Measurements from ENCODE around the gene BAX.
A peak's percentile ranks its signal among the peaks of the same experiment; 100 is the strongest.

The BAX gene

DNA sequence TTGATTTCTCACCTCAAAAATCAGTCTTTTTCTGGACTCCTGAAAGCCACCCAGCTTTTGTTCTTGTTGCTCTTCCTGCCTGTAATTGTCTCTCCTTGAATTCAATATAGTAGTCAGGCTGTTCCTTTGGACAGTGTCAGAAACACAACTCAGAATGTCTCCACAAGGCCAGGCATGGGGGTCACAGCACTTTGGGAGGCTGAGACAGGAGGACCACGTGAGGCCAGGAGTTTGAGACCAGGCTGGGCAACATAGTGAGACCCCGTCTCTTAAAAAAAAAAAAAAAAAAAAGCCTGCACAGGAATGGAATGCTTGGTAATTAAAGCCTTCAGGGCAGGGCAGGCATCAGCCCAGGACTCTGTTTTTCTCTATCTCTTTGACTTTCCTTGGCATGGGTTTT, 8.9 kb upstream of the BAX start:
- peaks cover 16% of the 10 kb centered on the region for H3K9me3 Mint-ChIP-seq
- no peak for DNase-seq
- H3K27me3 Mint-ChIP-seq, result peaks cover 4% of the 10 kb centered on the region
- CTCF ChIA-PET, result no interaction called here
- H3K36me3 Mint-ChIP-seq, result peaks cover 10% of the 10 kb centered on the region
- no peak overlapping the region for H3K4me3 Mint-ChIP-seq
- no peaks in the 10 kb centered on the region for H3K4me1 Mint-ChIP-seq
- H3K27ac Mint-ChIP-seq, result no peak overlapping the region

DNA sequence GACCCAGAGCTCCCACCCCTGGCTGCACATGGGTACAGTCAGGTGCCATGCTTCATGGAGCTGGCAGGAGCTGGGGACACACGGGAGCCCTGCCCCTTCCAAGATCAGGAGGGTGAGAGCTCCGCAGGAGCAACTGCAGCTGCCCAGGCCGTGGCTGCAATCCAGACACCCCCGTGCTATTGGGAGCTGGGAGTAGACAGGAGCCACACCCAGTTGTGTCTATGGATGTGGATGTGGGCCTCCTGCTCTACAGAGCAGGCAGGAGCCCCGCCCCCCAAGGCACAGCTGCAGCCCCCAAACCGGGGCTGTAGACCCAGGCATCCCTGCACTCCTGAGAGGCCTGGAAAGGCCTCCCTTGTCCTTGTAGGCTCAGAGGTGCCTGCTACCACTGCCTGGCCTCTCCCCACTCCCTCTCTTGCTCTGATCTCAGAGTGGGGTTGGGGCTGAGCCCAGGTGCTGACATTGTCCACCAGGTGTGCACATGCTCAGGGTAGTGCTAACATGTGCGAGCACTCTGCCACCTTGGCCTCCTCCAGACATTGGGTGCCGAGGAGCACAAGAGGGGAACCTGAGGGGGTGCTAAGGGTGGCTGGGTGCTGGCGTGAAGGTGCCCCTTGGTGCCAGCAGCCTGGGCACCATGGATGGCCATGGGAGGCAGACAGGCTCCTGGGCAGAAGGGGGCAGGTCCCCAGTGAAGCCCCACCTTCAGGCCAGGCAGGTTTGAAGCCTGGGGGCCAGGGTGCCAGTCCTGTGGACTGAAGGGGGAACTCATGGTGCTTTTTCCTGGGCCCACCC, 8.0 kb upstream of the BAX start:
- Mint-ChIP-seq H3K27ac (no peak overlapping the region), H3K27me3 (peaks cover 4% of the 10 kb centered on the region), H3K36me3 (peaks cover 4% of the 10 kb centered on the region), H3K4me3 (no peak overlapping the region), H3K9me3 (peaks cover 11% of the 10 kb centered on the region), H3K4me1 (no peaks in the 10 kb centered on the region)
- no peak for DNase-seq
- CTCF ChIA-PET, result no interaction called here

DNA sequence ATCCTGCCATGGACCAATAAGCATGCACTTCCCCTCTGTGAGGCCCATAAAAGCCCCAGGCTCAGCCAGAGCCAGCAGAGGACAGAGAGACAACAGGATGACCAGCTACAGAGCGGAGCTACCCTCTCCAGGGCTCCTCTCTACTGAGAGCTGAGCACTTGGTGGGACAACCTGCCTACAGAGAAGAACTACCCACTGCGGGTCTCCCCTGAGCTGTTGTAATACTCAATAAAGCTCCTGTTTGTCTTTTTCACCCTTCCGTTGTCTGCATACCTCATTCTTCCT, 7.5 kb upstream of the BAX start:
- Mint-ChIP-seq H3K4me1 (no peaks in the 10 kb centered on the region), H3K27me3 (peaks cover 10% of the 10 kb centered on the region), H3K27ac (no peak overlapping the region), H3K4me3 (no peak overlapping the region), H3K36me3 (peaks cover 4% of the 10 kb centered on the region), H3K9me3 (peaks cover 11% of the 10 kb centered on the region)
- CTCF ChIA-PET, result no interaction called here
- no peak for DNase-seq

DNA sequence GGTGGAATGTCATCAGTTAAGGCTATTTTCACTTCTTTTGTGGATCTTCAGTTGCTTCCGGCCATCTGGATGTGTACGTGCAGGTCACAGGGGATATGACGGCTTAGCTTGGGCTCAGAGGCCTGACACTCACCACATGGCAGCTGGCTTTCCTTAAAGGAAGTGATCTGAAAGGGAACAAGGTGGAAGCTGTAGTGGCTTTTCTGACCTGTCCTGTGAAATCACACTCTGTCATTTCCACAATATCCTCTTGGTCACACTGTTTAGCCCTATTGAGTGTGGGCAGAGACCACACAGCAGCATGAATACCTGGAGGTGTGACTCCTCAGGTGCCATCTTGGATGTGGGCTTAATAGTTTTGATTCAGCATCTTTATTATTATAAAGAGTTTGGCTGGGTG, 4.5 kb upstream of the BAX start:
- H3K36me3 Mint-ChIP-seq, result peaks cover 7% of the 10 kb centered on the region
- DNase-seq, result no peak
- no peak overlapping the region for H3K4me3 Mint-ChIP-seq
- H3K27ac Mint-ChIP-seq, result no peak overlapping the region
- CTCF ChIA-PET, result no interaction called here
- H3K9me3 Mint-ChIP-seq, result peaks cover 11% of the 10 kb centered on the region
- H3K27me3 Mint-ChIP-seq, result peaks cover 13% of the 10 kb centered on the region
- H3K4me1 Mint-ChIP-seq, result peaks cover 9% of the 10 kb centered on the region

DNA sequence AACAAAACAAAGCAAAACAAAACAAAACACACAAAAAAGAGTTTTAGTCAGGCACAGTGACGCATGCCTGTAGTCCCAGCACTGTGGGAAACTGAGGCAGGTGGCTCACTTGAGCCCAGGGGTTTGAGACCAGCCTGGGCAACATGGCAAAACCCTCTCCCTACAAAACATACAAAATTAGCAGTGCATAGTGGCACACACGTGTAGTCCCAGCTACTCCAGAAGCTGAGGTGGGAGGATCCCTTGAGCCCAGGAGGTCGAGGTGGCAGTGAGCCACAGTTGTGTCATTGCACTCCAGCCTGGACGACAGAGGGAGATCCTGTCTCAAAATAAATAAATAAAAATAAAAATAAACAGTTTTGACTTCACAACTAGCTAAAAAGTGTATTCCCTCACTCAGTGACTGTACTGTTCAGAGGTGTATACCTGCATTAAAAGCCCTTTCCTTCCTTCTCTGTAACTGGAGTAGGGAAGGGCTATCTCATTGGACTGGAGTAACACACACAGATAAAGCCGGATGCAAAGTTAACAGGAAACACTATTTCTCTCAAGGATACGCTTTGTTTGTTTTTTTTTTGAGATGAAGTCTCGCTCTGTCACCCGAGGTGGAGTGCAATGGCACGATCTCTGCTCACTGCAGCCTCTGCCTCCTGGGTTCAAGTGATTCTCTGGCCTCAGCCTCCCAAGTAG, 3.7 kb upstream of the BAX start:
- Mint-ChIP-seq H3K9me3 (peaks cover 11% of the 10 kb centered on the region), H3K4me3 (no peak overlapping the region), H3K27ac (no peak overlapping the region), H3K36me3 (peaks cover 14% of the 10 kb centered on the region), H3K27me3 (peaks cover 13% of the 10 kb centered on the region), H3K4me1 (peaks cover 17% of the 10 kb centered on the region)
- no peak for DNase-seq
- CTCF ChIA-PET, result interaction anchor here (1.9 kb wide), 1 partner anchor 19 kb away, joined by 5 read pairs; no protein-coding TSS in a partner anchor

DNA sequence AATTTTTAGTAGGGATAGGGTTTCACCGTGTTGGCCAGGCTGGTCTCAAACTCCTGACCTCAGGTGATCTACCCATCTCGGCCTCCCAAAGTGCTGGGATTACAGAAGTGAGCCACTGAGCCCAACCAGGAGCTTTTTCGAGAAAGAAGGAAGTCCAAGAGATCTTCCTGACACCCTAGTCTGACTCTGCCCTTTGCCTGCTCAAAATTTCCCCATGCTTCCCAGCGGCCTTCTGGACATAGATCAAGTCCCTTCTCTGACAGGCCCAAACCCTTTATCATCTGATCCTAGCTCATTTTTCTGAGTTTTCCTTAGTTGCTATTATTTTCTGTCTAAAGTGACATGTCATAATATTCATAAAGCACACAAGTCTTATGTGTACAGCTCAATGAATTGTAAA, 1.5 kb upstream of the BAX start:
- CTCF ChIA-PET, result interaction anchor here (0.6 to 1.1 kb wide), 3 partner anchors 8 to 313 kb away, joined by 3 read pairs; no protein-coding TSS in a partner anchor
- no peak overlapping the region for H3K4me3 Mint-ChIP-seq
- peaks cover 28% of the 10 kb centered on the region for H3K36me3 Mint-ChIP-seq

DNA sequence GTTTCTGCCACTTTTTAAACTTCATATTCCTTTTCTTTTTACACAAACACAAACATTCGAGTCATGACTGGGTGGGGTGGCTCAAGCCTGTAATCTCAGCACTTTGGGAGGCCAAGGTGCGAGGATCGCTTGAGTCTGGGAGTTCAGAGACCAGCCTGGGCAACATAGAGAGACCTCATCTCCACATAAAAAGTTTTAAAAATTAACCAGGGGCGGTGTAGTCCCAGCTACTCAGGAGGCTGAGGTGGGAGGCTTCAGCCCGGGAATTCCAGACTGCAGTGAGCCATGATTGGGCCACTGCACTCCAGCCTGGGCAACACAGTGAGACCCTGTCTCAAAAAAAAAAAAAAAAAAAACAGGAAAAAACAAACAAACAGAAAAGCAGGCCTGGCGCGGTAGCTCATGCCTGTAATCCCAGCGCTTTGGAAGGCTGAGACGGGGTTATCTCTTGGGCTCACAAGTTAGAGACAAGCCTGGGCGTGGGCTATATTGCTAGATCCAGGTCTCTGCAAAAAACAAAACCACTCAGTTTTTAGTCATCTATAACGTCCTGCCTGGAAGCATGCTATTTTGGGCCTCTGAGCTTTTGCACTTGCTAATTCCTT, 583 bp upstream of the BAX start:
- H3K27me3 Mint-ChIP-seq, result peaks cover 8% of the 10 kb centered on the region
- H3K36me3 Mint-ChIP-seq, result peaks cover 32% of the 10 kb centered on the region
- peaks cover 43% of the 10 kb centered on the region for H3K4me1 Mint-ChIP-seq
- no peaks in the 10 kb centered on the region for H3K9me3 Mint-ChIP-seq
- no peak for DNase-seq
- H3K27ac Mint-ChIP-seq, result peak overlapping the region; percentile 90
- CTCF ChIA-PET, result interaction anchor here (0.9 to 1.3 kb wide), 4 partner anchors 10 to 54 kb away, joined by 3 to 5 read pairs (median 4); no protein-coding TSS in a partner anchor
- peak overlapping the region; percentile 79 for H3K4me3 Mint-ChIP-seq

More for the DNA sequence above, 1.5 kb upstream of the BAX start:
- H3K27me3 Mint-ChIP-seq, result peaks cover 13% of the 10 kb centered on the region
- H3K9me3 Mint-ChIP-seq, result peaks cover 6% of the 10 kb centered on the region
- peaks cover 35% of the 10 kb centered on the region for H3K4me1 Mint-ChIP-seq
- H3K27ac Mint-ChIP-seq, result no peak overlapping the region
- no peak for DNase-seq

DNA sequence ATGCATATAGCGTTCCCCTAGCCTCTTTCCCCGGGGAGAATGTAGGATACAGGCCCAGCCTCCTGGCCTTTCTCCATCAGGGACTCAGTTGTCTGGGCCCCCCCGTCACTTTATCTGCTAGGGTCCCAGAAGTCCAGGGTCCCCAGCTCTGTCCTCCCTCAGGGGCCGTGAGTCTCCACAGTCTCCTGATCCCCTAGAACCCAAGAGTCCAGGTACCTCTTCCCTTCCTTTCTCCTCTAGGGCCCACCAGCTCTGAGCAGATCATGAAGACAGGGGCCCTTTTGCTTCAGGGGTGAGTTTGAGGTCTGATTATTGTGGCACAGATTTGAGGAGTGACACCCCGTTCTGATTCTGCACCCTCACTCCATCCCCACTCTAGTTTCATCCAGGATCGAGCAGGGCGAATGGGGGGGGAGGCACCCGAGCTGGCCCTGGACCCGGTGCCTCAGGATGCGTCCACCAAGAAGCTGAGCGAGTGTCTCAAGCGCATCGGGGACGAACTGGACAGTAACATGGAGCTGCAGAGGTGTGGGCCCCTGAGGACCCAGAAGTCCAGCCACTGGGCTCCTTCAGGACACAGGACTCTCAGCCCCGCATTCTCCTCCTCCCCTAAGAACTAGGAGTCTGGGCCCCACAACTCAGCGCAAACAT, 758 bp downstream of the BAX start:
- H3K4me1 Mint-ChIP-seq, result peaks cover 51% of the 10 kb centered on the region
- H3K27me3 Mint-ChIP-seq, result peaks cover 8% of the 10 kb centered on the region
- H3K27ac Mint-ChIP-seq, result peak overlapping the region; percentile 91
- peak overlapping the region; percentile 79 for H3K4me3 Mint-ChIP-seq
- peaks cover 35% of the 10 kb centered on the region for H3K36me3 Mint-ChIP-seq
- H3K9me3 Mint-ChIP-seq, result no peaks in the 10 kb centered on the region
- no peak for DNase-seq
- CTCF ChIA-PET, result no interaction called here

DNA sequence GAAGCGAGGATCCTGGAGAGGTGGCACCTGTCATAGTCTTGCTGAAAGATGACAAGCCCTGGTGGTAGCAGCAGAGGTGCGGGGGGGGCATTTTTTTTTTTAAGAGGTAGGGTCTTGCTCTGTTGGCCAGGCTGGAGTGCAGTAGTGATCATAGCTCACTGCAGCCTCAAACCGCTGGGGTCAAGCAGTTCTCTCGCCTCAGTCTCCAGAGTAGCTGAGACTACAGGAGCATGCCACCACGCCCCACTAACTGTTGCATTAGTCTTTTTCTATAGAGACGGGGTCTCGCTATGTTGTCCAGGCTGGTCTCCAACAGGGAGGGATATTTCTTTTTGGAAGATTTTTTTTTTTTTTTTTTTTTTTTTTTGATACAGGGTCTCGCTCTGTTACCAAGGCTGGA, 3.3 kb downstream of the BAX start:
- CTCF ChIA-PET, result no interaction called here
- no peaks in the 10 kb centered on the region for H3K9me3 Mint-ChIP-seq
- H3K27ac Mint-ChIP-seq, result peak overlapping the region; percentile 46
- no peak for DNase-seq
- no peaks in the 10 kb centered on the region for H3K27me3 Mint-ChIP-seq
- H3K36me3 Mint-ChIP-seq, result peaks cover 51% of the 10 kb centered on the region
- no peak overlapping the region for H3K4me3 Mint-ChIP-seq
- peaks cover 76% of the 10 kb centered on the region for H3K4me1 Mint-ChIP-seq

DNA sequence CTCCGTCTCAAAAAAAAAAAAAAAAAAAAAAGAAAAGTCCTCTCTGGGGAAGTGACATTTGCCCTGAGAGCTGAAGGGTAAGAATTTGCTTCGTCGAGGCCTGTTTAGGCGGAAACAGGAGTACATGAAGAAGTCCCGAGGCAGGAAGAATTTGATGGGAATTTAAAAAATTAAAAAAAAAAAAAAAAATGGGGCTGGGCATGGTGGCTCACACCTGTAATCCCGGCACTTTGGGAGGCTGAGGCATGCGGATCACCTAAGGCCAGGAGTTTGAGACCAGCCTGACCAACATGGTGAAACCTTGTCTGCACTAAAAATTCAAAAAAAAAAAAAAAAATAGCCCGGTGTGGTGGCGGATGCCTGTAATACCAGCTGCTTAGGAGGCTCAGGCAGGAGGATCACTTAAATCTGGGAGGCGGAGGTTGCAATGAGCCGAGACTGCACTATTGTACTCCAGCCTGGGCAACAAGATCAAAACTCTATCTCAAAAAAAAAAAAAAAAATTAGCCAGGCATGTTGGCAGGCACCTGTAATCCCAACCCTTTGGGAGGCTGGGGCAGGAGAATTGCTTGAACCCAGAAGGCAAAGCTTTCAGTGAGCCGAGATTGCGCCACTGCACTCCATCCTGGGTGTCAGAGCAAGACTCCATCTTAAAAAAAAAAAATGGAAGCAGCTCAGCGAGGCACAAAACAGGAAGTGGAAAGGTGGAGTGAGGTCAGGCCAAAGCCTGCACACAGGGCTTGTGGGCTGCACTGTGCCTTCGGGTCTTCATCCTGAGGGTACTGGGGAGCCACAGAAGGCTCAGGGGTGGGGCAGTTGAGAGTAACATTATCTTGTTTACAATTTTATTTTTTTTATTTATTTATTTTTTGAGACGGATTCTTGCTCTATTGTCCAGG, 4.9 kb downstream of the BAX start:
- Mint-ChIP-seq H3K9me3 (no peaks in the 10 kb centered on the region), H3K36me3 (peaks cover 51% of the 10 kb centered on the region), H3K4me1 (peaks cover 84% of the 10 kb centered on the region), H3K27me3 (no peaks in the 10 kb centered on the region), H3K4me3 (no peak overlapping the region), H3K27ac (peak overlapping the region; percentile 78)
- CTCF ChIA-PET, result no interaction called here
- peak; percentile 58 for DNase-seq

DNA sequence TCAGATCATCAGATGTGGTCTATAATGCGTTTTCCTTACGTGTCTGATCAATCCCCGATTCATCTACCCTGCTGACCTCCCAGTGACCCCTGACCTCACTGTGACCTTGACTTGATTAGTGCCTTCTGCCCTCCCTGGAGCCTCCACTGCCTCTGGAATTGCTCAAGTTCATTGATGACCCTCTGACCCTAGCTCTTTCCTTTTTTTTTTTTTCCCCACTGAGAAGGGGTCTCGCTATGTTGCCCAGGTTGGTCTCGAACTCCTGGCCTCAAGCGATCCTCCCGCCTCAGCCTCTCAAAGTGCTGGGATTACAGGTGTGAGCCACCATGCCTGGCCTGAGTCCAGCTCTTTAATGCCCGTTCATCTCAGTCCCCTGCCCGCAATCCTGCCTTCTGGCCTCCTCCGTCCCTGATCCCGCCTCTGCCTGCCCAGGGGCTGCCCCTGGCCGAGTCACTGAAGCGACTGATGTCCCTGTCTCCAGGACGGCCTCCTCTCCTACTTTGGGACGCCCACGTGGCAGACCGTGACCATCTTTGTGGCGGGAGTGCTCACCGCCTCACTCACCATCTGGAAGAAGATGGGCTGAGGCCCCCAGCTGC, 6.5 kb downstream of the BAX start:
- Mint-ChIP-seq H3K9me3 (no peaks in the 10 kb centered on the region), H3K27ac (peak overlapping the region; percentile 99), H3K4me1 (peaks cover 83% of the 10 kb centered on the region), H3K27me3 (no peaks in the 10 kb centered on the region), H3K4me3 (no peak overlapping the region), H3K36me3 (peaks cover 48% of the 10 kb centered on the region)
- CTCF ChIA-PET, result interaction anchor here (0.8 kb wide), 1 partner anchor 32 kb away, joined by 3 read pairs; the partner anchor contains the start of genes GYS1 and RUVBL2
- peak; percentile 34 for DNase-seq

DNA sequence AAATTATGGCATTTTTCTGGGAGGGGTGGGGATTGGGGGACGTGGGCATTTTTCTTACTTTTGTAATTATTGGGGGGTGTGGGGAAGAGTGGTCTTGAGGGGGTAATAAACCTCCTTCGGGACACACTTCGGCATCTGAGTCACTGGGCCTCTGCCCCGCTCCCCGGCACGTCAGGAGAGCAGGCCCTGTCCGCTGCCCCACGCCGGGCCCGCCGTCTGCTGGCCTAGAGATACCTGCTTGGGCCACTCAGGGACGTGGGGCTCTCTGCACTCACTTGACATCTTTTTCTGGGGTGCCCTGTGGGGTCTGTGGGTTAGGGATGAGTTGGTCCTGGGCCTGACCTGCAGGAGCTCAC, 7.0 kb downstream of the BAX start:
- peaks cover 85% of the 10 kb centered on the region for H3K4me1 Mint-ChIP-seq
- CTCF ChIA-PET, result interaction anchor here (0.8 kb wide), 3 partner anchors 9 to 32 kb away, joined by 3 to 4 read pairs (median 3); partner anchors contain the start of genes GYS1 and RUVBL2
- H3K27me3 Mint-ChIP-seq, result no peaks in the 10 kb centered on the region
- H3K27ac Mint-ChIP-seq, result peak overlapping the region; percentile 99
- no peaks in the 10 kb centered on the region for H3K9me3 Mint-ChIP-seq
- peak overlapping the region; percentile 23 for H3K4me3 Mint-ChIP-seq
- H3K36me3 Mint-ChIP-seq, result peaks cover 51% of the 10 kb centered on the region
- DNase-seq, result no peak

All from activated naive CD4-positive, alpha-beta T cell treated with anti-CD3 and anti-CD28 coated beads, Interleukin-2, amount 10 ng/mL, durations not matched to agents 7 days and 5 days (primary cell).